NOMO-1 (cell line): ENCODE measurements around the gene WDR74.
"Not testable (repeated sequence)": the region's sequence is repeated elsewhere in the genome, so short reads cannot be mapped to it uniquely, and the experiment has no call there.

Experiments
- DNase-seq, 2 experiments: peaks; one replicate each; lab custom pipeline; 2025; ENCODE audit not compliant: unreplicated experiment in 2 of 2; lab: John Stamatoyannopoulos, UW

WDR74 gene

GRCh38 chr11:62839050-62839945 is at the start of gene WDR74:
WDR74 (minus strand) TSS chr11:62839590; CDS start chr11:62839570, 20 bp downstream.
- peak; percentile 89 to 94 for DNase-seq

- DNase-seq, result no peak
These were observed 49.7 kb upstream of the WDR74 start for GRCh38 chr11:62889126-62889483.

- DNase-seq, result no peak
These were observed 49.0 kb upstream of the WDR74 start for GRCh38 chr11:62888406-62888805.

- no peak for DNase-seq
These were observed 45.9 kb upstream of the WDR74 start for GRCh38 chr11:62885137-62885750.

- no peak for DNase-seq
These were observed 44.3 kb upstream of the WDR74 start for GRCh38 chr11:62883673-62884072.

- DNase-seq, result no peak
These were observed 43.6 kb upstream of the WDR74 start for GRCh38 chr11:62882788-62883501.

GRCh38 chr11:62882431-62882749 is 43.0 kb upstream of the WDR74 start:
- no peak for DNase-seq

- peak; percentile 94 to 95 for DNase-seq
These were observed 42.4 kb upstream of the WDR74 start for GRCh38 chr11:62881579-62882430.

- DNase-seq, result peak; percentile 88 to 90
These were observed 41.6 kb upstream of the WDR74 start, which contains the start of gene SLC3A2 for GRCh38 chr11:62880803-62881578. SLC3A2 (plus strand) TSS chr11:62880896; CDS start chr11:62881024, 128 bp downstream.

GRCh38 chr11:62880231-62880802 is 40.9 kb upstream of the WDR74 start:
- peak; percentile 32 to 67 for DNase-seq

GRCh38 chr11:62879235-62879978 is 40.0 kb upstream of the WDR74 start:
- DNase-seq, result no peak

GRCh38 chr11:62876712-62877111 is 37.3 kb upstream of the WDR74 start:
- DNase-seq, result no peak

- no peak for DNase-seq
These were observed 36.5 kb upstream of the WDR74 start for GRCh38 chr11:62875698-62876478.

- no peak for DNase-seq
These were observed 35.5 kb upstream of the WDR74 start for GRCh38 chr11:62874851-62875250.

GRCh38 chr11:62865635-62866034 is 26.2 kb upstream of the WDR74 start:
- no peak for DNase-seq

- no peak for DNase-seq
These were observed 24.4 kb upstream of the WDR74 start for GRCh38 chr11:62863687-62864335.

GRCh38 chr11:62861564-62862192 is 22.3 kb upstream of the WDR74 start:
- not testable (repeated sequence) for DNase-seq
